GM12891 (cell line): Measurements from ENCODE around the gene POLR2E.

ENCODE experiments used
- POLR2A ChIP-seq: IDR thresholded peaks from 2 replicates; pipeline ENCODE4 v1.6.1; 2011; ENCODE audit warnings: low read depth, low read length, control low read depth
- POLR2AphosphoS5 ChIP-seq: IDR thresholded peaks from 2 replicates; pipeline ENCODE4 v1.6.1; 2011; ENCODE audit warnings: low read depth, low read length, control low read depth
- POU2F2 ChIP-seq: IDR thresholded peaks from 2 replicates; pipeline ENCODE4 v1.6.1; 2011; ENCODE audit warnings: low read depth, mild to moderate bottlenecking, control low read depth, low read length, moderate library complexity
- TAF1 ChIP-seq: IDR thresholded peaks from 2 replicates; pipeline ENCODE4 v1.6.1; 2011; ENCODE audit warnings: low read depth, low read length, control low read depth

- TF ChIP-seq POLR2A (no peak), POLR2AphosphoS5 (no peak), TAF1 (no peak), POU2F2 (no peak)
These were observed 23.8 kb upstream of the POLR2E start for GRCh38 chr19:1118999-1119398.
